K562 (cell line): ENCODE measurements around the gene BMAL1.

Source experiments
- BRF1 ChIP-seq: IDR thresholded peaks from 3 replicates; pipeline ENCODE4 v1.6.1; 2011; ENCODE audit warnings: borderline replicate concordance, mild to moderate bottlenecking; ENCODE audit not compliant: insufficient read length; ENCODE audit errors: extremely low read depth
- FOXK2 ChIP-seq, 2 experiments: fragments of 450-650 bp; IDR thresholded peaks in 1 of 2; conservative IDR thresholded peaks in 1 of 2; 2 replicates each; pipeline ENCODE4 v1.6.1; 2016; ENCODE audit warnings: low read depth in 2 of 2, mild to moderate bottlenecking in 1 of 2
- GABPA ChIP-seq: fragments of 200-800 bp; sonication (Bioruptor generic); conservative IDR thresholded peaks from 2 replicates; pipeline ENCODE4 v1.6.1; 2016; ENCODE audit warnings: low read depth, missing genetic modification characterization, missing compliant biosample characterization
- MAFK ChIP-seq: IDR thresholded peaks from 2 replicates; pipeline ENCODE4 v1.6.1; 2011; ENCODE audit warnings: low read length, improper control_type of control experiment
- SMC3 ChIP-seq: conservative IDR thresholded peaks from 2 replicates; pipeline ENCODE4 v1.6.1; 2011; ENCODE audit warnings: low read depth, low read length, improper control_type of control experiment; ENCODE audit not compliant: insufficient read depth
- SP1 ChIP-seq: sonication (generic); formaldehyde crosslinking; IDR thresholded peaks from 2 replicates; pipeline ENCODE4 v1.8.1; 2022; ENCODE audit warnings: mild to moderate bottlenecking, missing genetic modification reagents
- ZNF134 ChIP-seq: fragments of 250-450 bp; sonication (Bioruptor Pico); conservative IDR thresholded peaks from 2 replicates; pipeline ENCODE4 v1.4.0; 2020
- ZNF140 ChIP-seq: fragments of 250-450 bp; sonication (Bioruptor Pico); IDR thresholded peaks from 2 replicates; pipeline ENCODE4 v1.8.0; 2021; ENCODE audit warnings: moderate library complexity, mild to moderate bottlenecking, inconsistent platforms
- ZNF507 ChIP-seq: conservative IDR thresholded peaks from 2 replicates; pipeline ENCODE4 v1.6.1; 2017; ENCODE audit warnings: missing genetic modification characterization, missing compliant biosample characterization
- ZNF583 ChIP-seq: fragments of 250-450 bp; sonication (Bioruptor Pico); IDR thresholded peaks from 2 replicates; pipeline ENCODE4 v1.4.0; 2020
- ZNF77 ChIP-seq: fragments of 250-450 bp; sonication (Bioruptor Pico); IDR thresholded peaks from 2 replicates; pipeline ENCODE4 v1.5.0; 2020
- ZNF785 ChIP-seq: fragments of 250-450 bp; sonication (Bioruptor Pico); IDR thresholded peaks from 2 replicates; pipeline ENCODE4 v1.4.0; 2020; ENCODE audit warnings: mild to moderate bottlenecking
- TF ChIP-seq, protein P1 (sequence below), 2 experiments: IDR thresholded peaks; 2 replicates each; pipeline ENCODE4 v1.6.1; 2012; ENCODE audit warnings: improper control_type of control experiment in 2 of 2, low read depth in 2 of 2, low read length in 2 of 2, borderline replicate concordance in 1 of 2
- TF ChIP-seq, protein P2 (sequence below): fragments of 250-450 bp; sonication (Bioruptor Pico); IDR thresholded peaks from 2 replicates; pipeline ENCODE4 v1.5.0; 2022; ENCODE audit warnings: mild to moderate bottlenecking

DNA sequence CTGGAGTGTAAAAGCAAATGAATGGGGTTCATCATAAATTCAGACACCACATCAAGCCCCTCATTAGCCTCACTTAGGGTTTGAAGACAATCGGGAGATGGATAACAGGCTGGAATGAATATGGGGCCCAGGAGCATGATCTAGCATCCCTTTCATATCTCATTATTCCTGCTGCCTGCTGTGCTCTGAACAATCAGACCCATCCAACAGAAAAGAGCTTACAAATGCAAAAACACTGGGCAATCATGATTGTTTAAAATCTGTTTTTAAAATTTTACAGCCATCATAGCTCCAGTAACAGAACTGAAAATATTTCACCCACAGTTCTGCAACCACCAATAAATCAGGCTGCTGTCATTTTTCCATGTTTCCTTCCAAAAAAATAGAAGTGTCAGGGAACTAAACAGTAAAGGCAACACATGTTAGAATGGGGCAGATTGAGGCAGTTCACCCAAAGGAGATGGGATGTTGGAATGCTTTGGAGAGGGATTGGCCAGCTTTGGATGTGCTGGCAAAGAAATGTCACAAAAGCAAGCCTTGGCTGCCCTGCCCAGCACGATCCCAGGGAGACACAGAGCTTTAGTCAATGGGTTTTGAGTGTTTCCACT, 47.8 kb upstream of the BMAL1 start:
- TF ChIP-seq FOXK2 (conservative IDR thresholded peaks at IDR 0.05 in 1 of 2, IDR thresholded peaks at IDR 0.05 in 1 of 2; ENCODE audit: low read depth in 2 of 2) (no peak), ZNF134 (CRISPR knock-in tag) (no peak), ZNF583 (CRISPR knock-in tag) (no peak), BRF1 (no peak), ZNF507 (tag) (no peak), MAFK (no peak), ZNF785 (no peak), ZNF77 (CRISPR knock-in tag) (no peak), SMC3 (no peak), SP1 (no peak), GABPA (tag) (no peak), ZNF140 (CRISPR knock-in tag) (no peak)
- TF ChIP-seq, protein P1, sequence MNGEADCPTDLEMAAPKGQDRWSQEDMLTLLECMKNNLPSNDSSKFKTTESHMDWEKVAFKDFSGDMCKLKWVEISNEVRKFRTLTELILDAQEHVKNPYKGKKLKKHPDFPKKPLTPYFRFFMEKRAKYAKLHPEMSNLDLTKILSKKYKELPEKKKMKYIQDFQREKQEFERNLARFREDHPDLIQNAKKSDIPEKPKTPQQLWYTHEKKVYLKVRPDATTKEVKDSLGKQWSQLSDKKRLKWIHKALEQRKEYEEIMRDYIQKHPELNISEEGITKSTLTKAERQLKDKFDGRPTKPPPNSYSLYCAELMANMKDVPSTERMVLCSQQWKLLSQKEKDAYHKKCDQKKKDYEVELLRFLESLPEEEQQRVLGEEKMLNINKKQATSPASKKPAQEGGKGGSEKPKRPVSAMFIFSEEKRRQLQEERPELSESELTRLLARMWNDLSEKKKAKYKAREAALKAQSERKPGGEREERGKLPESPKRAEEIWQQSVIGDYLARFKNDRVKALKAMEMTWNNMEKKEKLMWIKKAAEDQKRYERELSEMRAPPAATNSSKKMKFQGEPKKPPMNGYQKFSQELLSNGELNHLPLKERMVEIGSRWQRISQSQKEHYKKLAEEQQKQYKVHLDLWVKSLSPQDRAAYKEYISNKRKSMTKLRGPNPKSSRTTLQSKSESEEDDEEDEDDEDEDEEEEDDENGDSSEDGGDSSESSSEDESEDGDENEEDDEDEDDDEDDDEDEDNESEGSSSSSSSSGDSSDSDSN (IDR thresholded peaks at IDR 0.05; ENCODE audit: borderline replicate concordance in 1 of 2, low read depth in 2 of 2, low read length in 2 of 2), result no peak
- TF ChIP-seq, protein P2, sequence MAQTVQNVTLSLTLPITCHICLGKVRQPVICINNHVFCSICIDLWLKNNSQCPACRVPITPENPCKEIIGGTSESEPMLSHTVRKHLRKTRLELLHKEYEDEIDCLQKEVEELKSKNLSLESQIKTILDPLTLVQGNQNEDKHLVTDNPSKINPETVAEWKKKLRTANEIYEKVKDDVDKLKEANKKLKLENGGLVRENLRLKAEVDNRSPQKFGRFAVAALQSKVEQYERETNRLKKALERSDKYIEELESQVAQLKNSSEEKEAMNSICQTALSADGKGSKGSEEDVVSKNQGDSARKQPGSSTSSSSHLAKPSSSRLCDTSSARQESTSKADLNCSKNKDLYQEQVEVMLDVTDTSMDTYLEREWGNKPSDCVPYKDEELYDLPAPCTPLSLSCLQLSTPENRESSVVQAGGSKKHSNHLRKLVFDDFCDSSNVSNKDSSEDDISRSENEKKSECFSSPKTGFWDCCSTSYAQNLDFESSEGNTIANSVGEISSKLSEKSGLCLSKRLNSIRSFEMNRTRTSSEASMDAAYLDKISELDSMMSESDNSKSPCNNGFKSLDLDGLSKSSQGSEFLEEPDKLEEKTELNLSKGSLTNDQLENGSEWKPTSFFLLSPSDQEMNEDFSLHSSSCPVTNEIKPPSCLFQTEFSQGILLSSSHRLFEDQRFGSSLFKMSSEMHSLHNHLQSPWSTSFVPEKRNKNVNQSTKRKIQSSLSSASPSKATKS, result no peak
